ENCODE measurements around the gene PARD3B. TPM values are rescaled to one million over a fixed set of nuclear protein-coding genes. Genes with fewer than 3 reads are reported as not detected.

PARD3B gene
- total RNA-seq, 1 experiment from 2014 or later, result 2.0 TPM

GRCh38 chr2:205078762-205079161 lies 533.5 kb downstream of the PARD3B start:
- Histone ChIP-seq H3K4me1 (ENCODE audit: control insufficient read depth in 1 of 2, insufficient read depth in 2 of 2, low read length in 2 of 2) (no peaks in the 10 kb centered on the region), H3K9me3 (ENCODE audit: control insufficient read depth in 1 of 2, insufficient read depth in 1 of 2, low read depth in 1 of 2, low read length in 2 of 2) (no peaks in the 10 kb centered on the region), H2AFZ (ENCODE audit: low read depth, low read length, poor library complexity, severe bottlenecking) (no peak overlapping the region), H3K4me3 (replicated peaks in 1 of 2; ENCODE audit: low read depth in 1 of 2, low read length in 2 of 2) (no peak overlapping the region), H3K4me2 (ENCODE audit: low read length) (no peak overlapping the region), H3K9ac (ENCODE audit: low read length) (no peak overlapping the region), H3K79me2 (ENCODE audit: insufficient read depth, low read length) (no peaks in the 10 kb centered on the region), H4K20me1 (ENCODE audit: insufficient read depth) (no peaks in the 10 kb centered on the region), H3K9me2 (ENCODE audit: insufficient read depth) (no peaks in the 10 kb centered on the region), H3K27me3 (ENCODE audit: insufficient read depth, low read length) (no peaks in the 10 kb centered on the region; the same call in 1 of the 2 replicates), H3K36me3 (ENCODE audit: control insufficient read depth in 1 of 2, insufficient read depth in 2 of 2, low read length in 2 of 2) (no peaks in the 10 kb centered on the region), H3K27ac (ENCODE audit: low read depth, low read length) (no peak overlapping the region)
- ChIA-PET POLR2A (no interaction called here), RAD21 (ENCODE audit: low non-redundant PET in 1 of 2, low total read pairs in 2 of 2, uncharacterized antibody in 2 of 2, unreplicated experiment in 2 of 2) (no interaction called here), CTCF (no interaction called here)
- TF ChIP-seq EZH2phosphoT487 (IDR thresholded peaks at IDR 0.05; ENCODE audit: borderline replicate concordance), result no peak
- TF ChIP-seq CBX3 (IDR thresholded peaks at IDR 0.05; ENCODE audit: low read depth), result no peak
- TF ChIP-seq ZNF274 (IDR thresholded peaks at IDR 0.05; ENCODE audit: low read depth, low read length), result no peak
- TF ChIP-seq ATF3 (IDR thresholded peaks at IDR 0.05), result no peak
- no peak for TF ChIP-seq ZBTB33 (IDR thresholded peaks at IDR 0.05; ENCODE audit: extremely low read depth, insufficient replicate concordance, low read length)
- TF ChIP-seq FOSL1 (IDR thresholded peaks at IDR 0.05; ENCODE audit: low read depth), result no peak
- TF ChIP-seq JUND (IDR thresholded peaks at IDR 0.05), result no peak
- no peak for TF ChIP-seq SIN3A (IDR thresholded peaks at IDR 0.05; ENCODE audit: low read depth)
- TF ChIP-seq EZH2 (IDR thresholded peaks at IDR 0.05), result no peak
- no peak for TF ChIP-seq YY1 (IDR thresholded peaks at IDR 0.05; ENCODE audit: extremely low read depth, insufficient replicate concordance, low read depth, low read length)
- TF ChIP-seq SP1 (IDR thresholded peaks at IDR 0.05; ENCODE audit: low read depth), result no peak
- intact Hi-C loops (cut with micrococcal nuclease), result no loop called here
- BruUV-seq (replicated peaks), result no TSS peak
- no peak for ATAC-seq
- no peak for DNase-seq (ENCODE audit: low read depth, low spot score)
